GM19438 (cell line): Measurements from ENCODE around the gene HGS.

Source experiments
- ATAC-seq: cut with Tn5 transposase; IDR thresholded peaks from one replicate; pipeline ENCODE4 v1.9.1; 2021; ENCODE audit warnings: low read depth; ENCODE audit not compliant: unreplicated experiment

Gene HGS

GRCh38 chr17:81684442-81684911 lies 666 bp downstream of the HGS start:
- ATAC-seq = no peak

GRCh38 chr17:81685108-81685507 lies 1.3 kb downstream of the HGS start:
- ATAC-seq = no peak

- ATAC-seq = no peak
Observed at GRCh38 chr17:81686614-81687013, 2.8 kb downstream of the HGS start.

- ATAC-seq = no peak
Observed at GRCh38 chr17:81687770-81688541, 4.1 kb downstream of the HGS start.

- ATAC-seq = no peak
Observed at GRCh38 chr17:81688616-81689015, 4.8 kb downstream of the HGS start.

GRCh38 chr17:81690066-81690465 lies 6.3 kb downstream of the HGS start:
- no peak for ATAC-seq

- no peak for ATAC-seq
Observed at GRCh38 chr17:81690549-81690948, 6.7 kb downstream of the HGS start.

GRCh38 chr17:81691196-81691595 lies 7.4 kb downstream of the HGS start:
- no peak for ATAC-seq

GRCh38 chr17:81691608-81692007 lies 7.8 kb downstream of the HGS start:
- ATAC-seq = no peak

GRCh38 chr17:81693509-81694210 lies 9.8 kb downstream of the HGS start:
- ATAC-seq = no peak

- no peak for ATAC-seq
Observed at GRCh38 chr17:81694810-81695209, 11.0 kb downstream of the HGS start.

- ATAC-seq = no peak
Observed at GRCh38 chr17:81695211-81695610, 11.4 kb downstream of the HGS start.

- ATAC-seq = no peak
Observed at GRCh38 chr17:81695801-81696200, 12.0 kb downstream of the HGS start.

GRCh38 chr17:81696218-81696941 lies 12.6 kb downstream of the HGS start:
- no peak for ATAC-seq

- no peak for ATAC-seq
Observed at GRCh38 chr17:81697261-81698044, 13.6 kb downstream of the HGS start.

- ATAC-seq = no peak
Observed at GRCh38 chr17:81700353-81701287, 16.8 kb downstream of the HGS start.

- no peak for ATAC-seq
Observed at GRCh38 chr17:81701288-81702071, 17.7 kb downstream of the HGS start.

- peak; percentile 79 for ATAC-seq
Observed at GRCh38 chr17:81702934-81703746, 19.3 kb downstream of the HGS start, which contains the start of gene MRPL12. TSS of gene MRPL12 (plus strand) at chr17:81703367. CDS start at chr17:81703502, 135 bp downstream.
